IPS DF 6.9 (cell line): ENCODE results near the gene SRC.

Source experiments
- DNase-seq: peaks from one replicate; pipeline ENCODE4 v3.0.0-alpha.2; 2013; ENCODE audit warnings: low read depth, low spot score
- H3K27ac ChIP-seq: one replicate; pipeline ENCODE4 v1.5.1; 2013; ENCODE audit warnings: low read length, control low read depth
- H3K27me3 ChIP-seq: 2 replicates; pipeline ENCODE4 v1.6.1; 2013; ENCODE audit warnings: mild to moderate bottlenecking, low read length; ENCODE audit not compliant: control insufficient read depth, insufficient read depth
- H3K36me3 ChIP-seq: 2 replicates; pipeline ENCODE4 v1.6.1; 2013; ENCODE audit warnings: low read length; ENCODE audit not compliant: control insufficient read depth, insufficient read depth
- H3K4me1 ChIP-seq: 2 replicates; pipeline ENCODE4 v1.6.1; 2013; ENCODE audit warnings: low read length; ENCODE audit not compliant: control insufficient read depth, insufficient read depth
- H3K4me3 ChIP-seq: 2 replicates; pipeline ENCODE4 v1.5.1; 2013; ENCODE audit warnings: mild to moderate bottlenecking, low read length
- H3K9me3 ChIP-seq: 2 replicates; pipeline ENCODE4 v1.6.1; 2013; ENCODE audit warnings: low read length, inconsistent platforms; ENCODE audit not compliant: control insufficient read depth, insufficient read depth
- WGBS: extraction: QIAGEN DNeasy Blood & Tissue Kit; methylation state at CpG from one replicate; pipeline ENCODE4 v1.1.7; 2013; ENCODE audit warnings: mixed read lengths, missing lambda C conversion rate; ENCODE audit not compliant: insufficient read length, insufficient coverage; 5-methylcytosine and 5-hydroxymethylcytosine counted together

SRC gene

DNA sequence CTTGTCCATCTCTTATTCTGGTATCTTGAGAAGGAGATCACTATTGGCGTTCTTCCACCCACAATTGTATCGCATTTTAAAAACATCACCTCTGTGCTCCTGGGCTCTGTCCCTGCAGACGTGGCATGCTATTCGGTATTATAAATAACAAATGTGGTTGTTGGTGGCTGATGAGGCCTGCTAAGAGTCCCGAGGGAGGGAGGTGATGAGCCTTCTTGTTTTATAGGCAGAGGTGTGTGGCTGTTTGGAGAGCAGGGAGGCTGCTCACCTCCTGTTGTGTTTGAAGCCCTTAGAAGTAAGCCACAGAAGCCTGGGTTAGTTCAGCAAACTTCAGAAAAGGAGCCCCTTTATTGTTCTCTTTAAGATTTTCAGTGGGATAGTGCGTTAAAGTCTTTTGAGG lies 40.9 kb upstream of the SRC start:
- Histone ChIP-seq H3K36me3 (peaks cover 2% of the 10 kb centered on the region; the same call in 1 of the 2 replicates), H3K9me3 (no peaks in the 10 kb centered on the region), H3K4me3 (no peak overlapping the region), H3K27me3 (no peaks in the 10 kb centered on the region), H3K4me1 (no peaks in the 10 kb centered on the region), H3K27ac (no peak overlapping the region)
- DNase-seq: no peak
- WGBS: no CpG with 5 or more reads among the region's 6 CpGs

DNA sequence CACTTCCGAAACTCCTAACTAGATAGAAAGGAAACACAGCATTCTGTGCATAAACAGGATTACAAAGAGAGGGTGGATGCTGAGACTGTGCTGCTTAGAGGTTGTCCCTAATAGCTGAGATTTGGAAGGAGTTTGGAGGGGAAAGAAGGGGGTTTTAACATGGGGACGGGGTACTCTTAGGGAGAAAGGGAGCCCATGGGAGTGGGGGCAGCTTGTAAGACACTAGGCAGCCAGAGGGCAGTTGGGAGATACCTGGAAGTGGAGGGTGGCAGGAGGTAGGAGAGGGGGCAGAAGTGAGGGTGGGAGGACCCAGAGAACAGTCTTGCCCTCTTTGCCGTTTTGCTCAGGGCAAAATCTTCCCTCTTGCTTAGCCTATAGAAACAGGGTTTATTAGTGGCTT lies 40.1 kb upstream of the SRC start:
- H3K4me1 ChIP-seq: no peaks in the 10 kb centered on the region
- H3K27ac ChIP-seq: no peak overlapping the region
- H3K4me3 ChIP-seq: no peak overlapping the region
- no CpG with 5 or more reads among the region's 3 CpGs for WGBS
- H3K36me3 ChIP-seq: peaks cover 2% of the 10 kb centered on the region; the same call in 1 of the 2 replicates
- H3K9me3 ChIP-seq: no peaks in the 10 kb centered on the region
- no peaks in the 10 kb centered on the region for H3K27me3 ChIP-seq
- DNase-seq: no peak

DNA sequence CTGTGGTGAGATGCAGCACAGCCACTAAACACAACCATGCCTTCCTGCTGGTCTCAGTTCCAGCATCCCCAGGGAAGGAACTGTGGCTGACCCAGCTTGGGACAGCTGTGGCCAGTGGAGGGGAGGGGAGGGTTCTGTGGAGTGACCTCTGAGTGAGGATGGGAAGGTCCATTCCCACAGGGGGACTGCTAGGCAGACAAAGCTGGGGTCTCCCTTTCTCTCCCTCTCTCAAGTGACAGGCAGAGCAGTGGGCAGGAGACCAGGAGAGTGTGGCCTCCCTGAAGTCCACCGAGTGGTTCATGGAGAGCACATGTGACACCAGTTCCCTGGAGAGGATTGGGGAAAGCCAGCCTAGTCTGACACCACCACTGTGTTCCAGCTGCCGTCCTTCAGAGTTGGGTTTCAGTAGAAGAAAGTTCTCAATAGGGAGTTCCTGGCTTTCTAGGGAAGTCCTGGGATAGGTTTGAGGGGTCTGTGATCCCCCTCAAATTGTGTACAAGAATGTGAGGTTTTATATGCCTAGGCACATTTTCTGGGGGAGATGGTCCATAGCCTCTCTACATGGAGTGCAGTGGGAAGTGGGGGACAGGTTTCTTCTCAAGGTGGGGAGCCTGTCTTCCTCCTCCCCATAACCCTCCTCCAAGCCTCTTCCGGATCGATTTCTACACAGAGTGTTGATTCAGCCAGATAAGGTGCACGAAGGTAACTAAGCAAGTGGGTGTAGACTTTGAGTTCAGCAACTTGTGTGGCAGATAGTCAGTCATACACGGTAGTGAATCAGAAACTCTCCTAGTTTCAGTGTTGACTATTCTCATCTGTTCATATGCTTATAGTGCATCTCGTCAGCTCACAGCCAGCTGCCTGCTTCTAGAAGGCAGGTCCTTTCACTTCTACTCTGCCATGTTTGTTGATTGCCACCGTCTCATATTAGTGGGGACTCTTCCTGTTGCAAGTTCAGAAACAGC lies 37.6 kb upstream of the SRC start:
- H3K9me3 ChIP-seq: no peaks in the 10 kb centered on the region
- no peaks in the 10 kb centered on the region for H3K27me3 ChIP-seq
- WGBS: no CpG with 5 or more reads among the region's 8 CpGs
- H3K4me1 ChIP-seq: no peaks in the 10 kb centered on the region
- no peak for DNase-seq
- H3K36me3 ChIP-seq: peaks cover 1% of the 10 kb centered on the region; the same call in 1 of the 2 replicates
- H3K27ac ChIP-seq: no peak overlapping the region
- H3K4me3 ChIP-seq: no peak overlapping the region

DNA sequence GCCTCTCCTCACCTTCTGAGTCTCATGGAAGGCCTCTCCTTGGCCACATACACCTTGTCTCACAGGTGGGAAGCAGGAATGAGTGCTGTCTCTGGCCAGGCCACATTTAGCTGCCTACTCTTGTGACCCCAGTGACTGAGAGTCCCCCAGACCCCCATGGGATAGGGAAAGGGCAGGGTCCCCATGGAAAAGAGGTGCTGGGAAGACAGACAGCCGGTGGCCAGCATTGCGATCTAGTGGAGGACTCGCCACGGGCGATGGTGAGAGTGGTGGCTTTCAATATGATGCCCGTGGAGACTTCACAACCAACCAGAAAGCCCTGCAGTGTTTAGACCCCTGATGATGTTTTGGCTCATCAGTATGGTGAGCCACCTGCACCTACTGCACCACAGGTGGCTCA lies 36.6 kb upstream of the SRC start:
- no peaks in the 10 kb centered on the region for H3K27me3 ChIP-seq
- H3K9me3 ChIP-seq: no peaks in the 10 kb centered on the region
- H3K4me3 ChIP-seq: no peak overlapping the region
- no CpG with 5 or more reads among the region's 6 CpGs for WGBS
- H3K36me3 ChIP-seq: no peaks in the 10 kb centered on the region
- DNase-seq: no peak
- no peaks in the 10 kb centered on the region for H3K4me1 ChIP-seq
- no peak overlapping the region for H3K27ac ChIP-seq

DNA sequence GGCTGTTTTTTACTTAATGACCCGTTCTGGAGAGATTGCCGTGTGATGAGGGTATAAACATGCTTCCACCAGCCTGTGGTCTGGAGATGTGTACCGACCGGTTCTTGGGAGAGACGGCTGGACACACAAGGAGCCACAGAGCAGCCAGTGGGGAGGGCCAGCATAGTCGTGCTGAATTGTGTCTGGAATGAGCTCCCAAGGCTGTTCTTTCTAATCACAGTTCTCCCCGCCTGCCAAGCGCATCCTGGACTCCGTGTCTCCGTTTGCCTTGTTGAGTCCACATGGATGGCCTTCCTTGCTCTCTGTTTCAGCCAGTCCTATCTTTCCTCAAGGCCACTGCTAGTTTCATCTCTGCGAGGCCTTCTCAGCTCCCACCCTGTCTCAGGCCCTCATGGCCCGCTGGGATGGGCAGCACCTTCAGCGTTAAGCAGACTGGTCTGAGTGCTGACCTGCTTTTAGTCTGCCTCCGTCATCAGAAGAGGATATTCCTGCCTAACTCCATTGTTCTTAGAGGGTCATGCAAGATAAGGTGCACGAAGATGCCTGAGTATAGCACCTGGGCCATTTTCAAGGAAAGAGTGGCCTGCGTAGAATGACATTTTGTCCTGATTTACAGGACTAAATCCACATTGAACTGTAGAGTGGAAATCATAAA lies 35.9 kb upstream of the SRC start:
- Histone ChIP-seq H3K4me3 (no peak overlapping the region), H3K36me3 (no peaks in the 10 kb centered on the region), H3K4me1 (no peaks in the 10 kb centered on the region), H3K9me3 (no peaks in the 10 kb centered on the region), H3K27me3 (no peaks in the 10 kb centered on the region), H3K27ac (no peak overlapping the region)
- no peak for DNase-seq
- whole genome bisulfite sequencing: no CpG with 5 or more reads among the region's 16 CpGs

DNA sequence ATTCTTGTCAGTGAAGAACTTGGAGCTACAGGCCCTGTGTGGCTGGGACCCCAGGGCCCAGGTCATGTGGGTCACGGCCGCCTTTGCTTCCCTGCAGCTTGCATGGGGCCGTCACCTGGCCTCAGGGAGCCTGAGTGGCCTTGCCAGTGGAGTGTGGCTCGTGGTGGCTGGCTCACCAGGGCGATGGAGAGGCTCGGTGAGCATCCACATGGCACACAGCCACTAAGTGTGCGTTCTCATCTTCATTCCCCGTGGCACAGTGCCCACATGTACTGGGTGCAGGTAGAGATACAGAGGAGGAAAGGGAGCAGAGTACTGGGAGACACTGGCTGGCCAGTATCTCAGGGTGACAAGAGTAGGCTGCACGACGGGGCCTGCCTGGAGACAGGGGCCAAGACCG lies 35.0 kb upstream of the SRC start:
- Histone ChIP-seq H3K9me3 (no peaks in the 10 kb centered on the region), H3K4me1 (0 out of 2 replicates have a peak, but pooled peaks cover 2% of the 10 kb centered on the region), H3K27me3 (no peaks in the 10 kb centered on the region), H3K27ac (no peak overlapping the region), H3K36me3 (peaks cover 3% of the 10 kb centered on the region; the same call in 1 of the 2 replicates), H3K4me3 (no peak overlapping the region)
- no peak for DNase-seq
- no CpG with 5 or more reads among the region's 11 CpGs for WGBS

DNA sequence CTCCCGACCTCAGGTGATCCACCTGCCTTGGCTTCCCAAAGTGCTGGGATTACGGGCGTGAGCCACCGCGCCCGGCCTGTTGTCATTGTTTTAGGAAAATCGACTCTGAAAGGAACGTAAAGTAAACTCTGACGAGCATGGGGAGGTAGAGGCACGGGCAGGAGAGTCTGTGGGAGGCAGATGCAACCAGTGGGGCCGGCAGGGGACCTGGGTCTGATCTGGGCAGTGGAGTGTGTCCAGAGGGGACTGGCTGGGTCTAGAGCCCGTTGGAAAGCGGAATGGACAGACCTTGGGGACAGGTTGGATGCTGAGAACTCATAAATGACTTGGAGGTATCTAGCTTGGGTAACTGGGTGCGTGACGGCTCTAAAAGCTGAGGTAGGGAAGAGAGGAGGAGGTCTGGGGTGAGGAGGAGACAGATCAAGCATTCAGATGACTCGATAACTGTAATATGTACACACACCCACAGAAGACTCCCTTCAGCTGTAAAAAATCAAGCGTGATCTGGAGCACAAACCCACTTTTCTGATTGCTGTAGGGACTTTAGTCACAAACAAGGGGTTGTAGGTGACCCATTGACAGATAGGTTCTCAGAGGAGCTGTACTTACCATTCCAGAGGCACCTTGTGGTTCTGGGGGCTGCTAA lies 34.1 kb upstream of the SRC start:
- no peak overlapping the region for H3K4me3 ChIP-seq
- 0 out of 2 replicates have a peak, but pooled peaks cover 2% of the 10 kb centered on the region for H3K4me1 ChIP-seq
- no peak overlapping the region for H3K27ac ChIP-seq
- H3K9me3 ChIP-seq: no peaks in the 10 kb centered on the region
- peaks cover 3% of the 10 kb centered on the region; the same call in 1 of the 2 replicates for H3K36me3 ChIP-seq
- WGBS: no CpG with 5 or more reads among the region's 17 CpGs
- DNase-seq: no peak
- no peaks in the 10 kb centered on the region for H3K27me3 ChIP-seq

DNA sequence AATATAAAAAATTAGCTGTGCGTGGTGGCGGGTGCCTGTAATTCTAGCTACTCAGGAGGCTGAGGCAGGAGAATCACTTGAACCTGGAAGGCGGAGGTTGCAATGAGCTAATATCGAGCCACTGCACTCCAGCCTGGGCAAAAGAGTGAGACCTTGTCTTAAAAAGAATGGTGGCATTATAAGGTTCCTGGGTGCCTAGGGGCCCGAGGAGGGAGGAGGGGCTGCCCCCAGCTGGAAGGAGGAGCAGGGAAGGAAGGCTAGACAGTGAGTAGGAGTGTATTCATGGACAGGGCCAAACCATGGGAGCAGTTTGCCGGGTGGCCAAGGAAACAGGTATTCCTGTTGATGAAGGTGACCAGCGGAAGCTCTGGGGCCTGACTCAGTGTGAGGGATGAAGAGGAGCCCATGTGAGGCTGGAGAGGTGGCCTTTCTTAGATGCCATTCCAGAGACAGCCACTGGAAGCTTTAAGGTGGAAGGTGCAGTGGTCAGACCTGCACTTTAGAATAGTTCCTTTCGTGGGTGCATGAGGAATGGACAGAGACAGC lies 32.3 kb upstream of the SRC start:
- Histone ChIP-seq H3K36me3 (peaks cover 3% of the 10 kb centered on the region; the same call in 1 of the 2 replicates), H3K9me3 (no peaks in the 10 kb centered on the region), H3K4me3 (no peak overlapping the region), H3K27me3 (no peaks in the 10 kb centered on the region), H3K27ac (no peak overlapping the region), H3K4me1 (0 out of 2 replicates have a peak, but pooled peaks cover 3% of the 10 kb centered on the region)
- no peak for DNase-seq
- WGBS: no CpG with 5 or more reads among the region's 8 CpGs

DNA sequence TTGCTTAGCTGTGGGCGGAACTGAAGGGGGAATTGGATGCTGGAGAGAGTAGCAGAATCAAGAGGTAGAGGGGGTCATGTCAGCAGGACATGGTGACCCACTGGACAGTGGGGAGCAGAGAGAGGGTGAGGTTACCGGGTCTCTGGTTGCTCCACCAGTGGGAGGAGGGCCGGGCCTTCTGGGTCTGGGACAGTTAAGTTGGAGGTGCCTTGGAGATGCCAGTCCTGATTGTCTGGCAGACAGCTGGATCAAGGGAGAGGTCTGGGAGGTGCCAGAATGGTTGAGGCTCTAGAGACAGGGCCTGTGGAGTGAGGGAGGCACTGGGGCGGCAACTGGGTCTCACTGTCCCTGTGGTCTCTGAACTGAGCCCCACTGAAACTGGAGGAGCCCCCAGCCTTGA lies 31.8 kb upstream of the SRC start:
- no peak for DNase-seq
- no peak overlapping the region for H3K4me3 ChIP-seq
- H3K4me1 ChIP-seq: 0 out of 2 replicates have a peak, but pooled peaks cover 3% of the 10 kb centered on the region
- H3K27me3 ChIP-seq: no peaks in the 10 kb centered on the region
- peaks cover 3% of the 10 kb centered on the region; the same call in 1 of the 2 replicates for H3K36me3 ChIP-seq
- H3K9me3 ChIP-seq: no peaks in the 10 kb centered on the region
- no peak overlapping the region for H3K27ac ChIP-seq
- no CpG with 5 or more reads among the region's 4 CpGs for WGBS

DNA sequence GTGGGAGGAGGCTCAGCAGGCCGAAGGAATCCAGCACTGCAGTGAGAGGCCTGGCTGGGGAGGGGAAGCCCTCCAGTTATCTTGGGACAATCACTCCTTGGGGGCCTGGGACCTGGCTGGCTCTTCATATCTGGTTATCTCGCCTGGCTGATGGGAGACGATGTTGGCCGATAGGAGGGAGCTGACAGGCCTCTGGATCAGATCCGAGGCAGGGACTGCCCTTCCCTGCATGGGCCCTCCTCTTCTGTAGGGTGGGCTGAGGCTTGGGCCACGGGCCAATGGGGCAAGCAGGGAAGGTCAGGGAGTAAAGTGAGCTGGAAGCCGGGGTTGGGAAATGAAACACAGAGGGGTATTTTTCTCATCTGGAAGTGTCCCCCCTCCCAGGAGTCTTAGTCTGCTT lies 31.3 kb upstream of the SRC start:
- Histone ChIP-seq H3K27me3 (no peaks in the 10 kb centered on the region), H3K4me3 (no peak overlapping the region), H3K27ac (no peak overlapping the region), H3K4me1 (peaks cover 4% of the 10 kb centered on the region; the same call in 1 of the 2 replicates), H3K36me3 (peaks cover 3% of the 10 kb centered on the region; the same call in 1 of the 2 replicates), H3K9me3 (no peaks in the 10 kb centered on the region)
- no CpG with 5 or more reads among the region's 7 CpGs for WGBS
- no peak for DNase-seq
